Stimulated activated naive CD4-positive, alpha-beta T cell (primary cell): ENCODE results near the gene MPO.

Experiments
- DNase-seq, 6 experiments: peaks; one replicate each; lab custom pipeline; 2025; lab: John Stamatoyannopoulos, UW

MPO gene

DNA sequence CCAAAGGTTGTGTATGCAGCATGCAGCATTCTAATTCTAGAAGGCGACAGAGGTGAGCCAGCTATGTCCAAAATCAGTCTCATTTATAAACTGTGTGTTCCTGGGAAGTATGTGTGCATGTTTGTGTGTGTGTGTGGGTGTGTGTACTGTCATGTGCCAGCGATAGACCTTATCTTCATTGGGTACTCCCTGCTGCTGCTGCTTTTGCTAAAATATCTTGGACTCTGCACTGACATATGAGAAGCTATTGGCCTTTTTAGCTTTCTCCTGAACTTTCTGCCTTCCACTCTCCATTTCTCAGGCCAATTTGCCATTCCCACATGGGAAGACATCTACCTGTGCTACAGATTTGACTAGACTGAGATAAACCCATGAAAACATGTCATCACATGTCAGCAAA, 44.3 kb downstream of the MPO start:
- DNase-seq: no peak

DNA sequence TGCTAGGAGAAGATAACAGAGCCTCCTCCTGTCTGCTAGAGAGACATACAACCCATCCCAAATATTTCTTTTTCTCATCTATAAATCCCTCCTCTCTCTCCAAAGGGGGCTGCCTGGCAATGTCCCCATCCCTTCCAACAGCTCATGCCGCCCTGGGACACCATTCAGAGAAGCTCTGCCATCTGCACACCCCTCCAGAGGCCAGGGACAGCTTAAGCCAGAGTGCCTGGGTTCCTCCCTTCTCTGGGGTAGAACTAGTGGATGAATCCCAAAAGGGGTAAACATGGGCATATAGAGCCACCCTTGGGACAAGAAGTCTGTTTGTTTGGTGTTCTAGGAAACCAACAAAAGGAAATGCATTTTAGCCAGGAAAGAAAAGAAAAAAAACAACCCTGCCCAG, 44.9 kb downstream of the MPO start:
- no peak for DNase-seq

DNA sequence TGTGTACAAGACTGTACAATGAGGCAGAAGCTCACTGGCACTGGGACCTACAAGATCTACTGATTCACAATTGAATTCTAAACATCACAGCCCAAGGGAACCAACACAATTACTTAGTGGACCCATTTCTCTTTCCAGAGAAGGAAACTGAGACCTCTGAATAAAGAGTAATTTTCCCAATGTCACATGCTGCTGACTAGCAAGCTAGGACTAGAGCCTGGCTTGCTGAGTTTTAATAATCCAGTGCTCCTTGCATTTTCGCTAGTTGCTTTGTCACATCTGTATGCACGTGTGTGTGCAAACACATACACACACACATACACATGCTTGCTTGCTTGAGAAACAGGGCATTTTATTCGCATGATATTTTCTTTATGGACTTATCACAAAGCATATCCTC, 46.2 kb downstream of the MPO start:
- no peak for DNase-seq

DNA sequence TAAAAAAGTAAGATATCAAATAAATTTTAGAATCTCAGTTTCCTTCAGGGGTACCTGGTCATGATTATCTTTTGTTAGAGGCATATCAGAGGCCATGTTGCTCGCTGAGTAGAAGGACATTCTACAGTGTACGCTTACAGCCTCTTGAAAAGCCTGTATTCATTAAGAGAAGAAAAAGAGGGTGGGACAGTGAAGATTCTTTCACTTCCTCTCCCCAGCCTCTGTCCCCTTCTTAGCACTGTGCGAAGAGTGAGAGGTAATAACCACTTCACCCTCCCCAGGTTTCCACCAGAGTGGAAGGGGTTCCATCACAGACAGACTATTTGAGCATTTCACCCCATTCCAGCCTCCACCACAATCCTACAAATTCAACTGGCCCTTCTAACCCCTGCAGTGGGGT, 47.2 kb downstream of the MPO start:
- no peak for DNase-seq

DNA sequence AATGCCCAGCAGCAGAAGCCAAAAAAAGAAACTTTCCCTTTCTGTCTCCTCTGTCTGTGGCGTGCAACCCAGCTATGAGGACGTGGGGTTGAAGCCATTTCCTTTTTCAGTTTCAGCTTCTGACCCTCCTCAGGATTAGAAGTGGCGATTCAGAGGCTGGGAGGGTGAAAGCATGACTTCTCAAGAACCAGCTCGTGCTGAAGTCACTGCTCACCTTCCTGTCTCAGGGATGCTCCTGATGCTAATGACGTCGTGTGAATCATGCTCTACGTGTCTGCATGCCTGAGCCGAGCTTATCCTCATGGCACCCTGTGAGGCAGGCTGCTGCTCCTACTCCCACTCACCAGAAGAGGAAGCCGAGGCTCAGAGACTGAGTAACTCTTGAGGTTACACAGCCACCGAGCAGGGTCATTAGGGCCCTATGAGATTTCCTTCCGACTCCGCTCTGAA, 48.0 kb downstream of the MPO start:
- no peak for DNase-seq

DNA sequence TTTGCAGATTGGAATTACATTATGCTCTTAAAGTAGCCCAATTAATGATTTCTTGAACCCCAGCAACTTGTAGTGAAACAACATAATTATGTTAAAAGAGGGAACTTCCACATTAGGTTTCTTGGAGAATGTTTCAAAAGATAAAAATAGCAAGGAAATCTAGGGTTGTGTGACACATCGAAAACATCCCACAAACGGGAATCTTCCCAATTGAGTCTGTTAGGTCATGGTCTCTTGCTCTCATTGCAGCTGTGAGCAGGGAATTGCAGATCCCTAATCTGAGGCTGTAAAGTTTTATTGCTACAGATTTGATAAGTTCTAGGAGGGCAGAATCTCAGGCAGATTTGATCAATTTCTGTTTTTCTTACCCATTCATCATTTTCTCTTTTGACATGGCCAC, 49.1 kb downstream of the MPO start:
- DNase-seq: no peak

DNA sequence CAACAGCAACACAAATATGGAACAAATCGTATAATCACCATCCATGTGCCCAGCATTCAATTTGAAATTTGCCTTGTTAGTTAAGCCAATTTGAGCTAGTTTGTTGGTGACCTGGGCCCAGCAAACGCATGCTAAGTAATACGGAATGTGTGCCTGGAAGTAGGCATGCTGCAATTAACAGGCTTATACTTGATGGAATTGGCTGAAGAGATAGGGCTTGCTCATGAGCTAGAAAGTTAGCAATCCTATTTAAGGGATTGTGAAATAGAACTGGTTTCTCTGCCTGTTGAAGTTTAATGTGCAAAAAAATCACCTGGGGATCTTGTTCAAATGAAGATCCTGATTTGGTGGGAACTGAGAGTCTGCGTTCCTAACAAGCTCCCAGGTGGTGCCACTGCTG, 50.9 kb downstream of the MPO start:
- no peak for DNase-seq

DNA sequence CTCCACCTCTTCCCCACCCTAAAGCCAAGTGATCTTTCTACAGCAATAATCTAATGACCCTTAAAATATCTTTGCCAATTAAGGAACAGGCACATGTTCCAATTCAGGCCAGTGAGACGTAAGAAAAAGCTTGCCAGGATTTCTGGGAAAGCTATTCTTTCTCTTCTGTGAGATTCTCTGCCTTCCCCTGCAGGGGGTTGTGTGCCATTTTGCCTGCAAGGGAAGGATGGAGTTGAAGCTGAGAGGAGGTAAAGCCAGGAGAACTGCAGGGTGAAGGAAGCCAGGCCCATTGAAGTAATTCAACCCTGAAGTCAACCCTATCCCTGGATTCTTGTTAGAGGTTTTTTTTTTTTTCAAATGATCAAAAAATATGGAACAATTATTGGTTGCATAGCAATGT, 51.4 kb downstream of the MPO start:
- DNase-seq: no peak

DNA sequence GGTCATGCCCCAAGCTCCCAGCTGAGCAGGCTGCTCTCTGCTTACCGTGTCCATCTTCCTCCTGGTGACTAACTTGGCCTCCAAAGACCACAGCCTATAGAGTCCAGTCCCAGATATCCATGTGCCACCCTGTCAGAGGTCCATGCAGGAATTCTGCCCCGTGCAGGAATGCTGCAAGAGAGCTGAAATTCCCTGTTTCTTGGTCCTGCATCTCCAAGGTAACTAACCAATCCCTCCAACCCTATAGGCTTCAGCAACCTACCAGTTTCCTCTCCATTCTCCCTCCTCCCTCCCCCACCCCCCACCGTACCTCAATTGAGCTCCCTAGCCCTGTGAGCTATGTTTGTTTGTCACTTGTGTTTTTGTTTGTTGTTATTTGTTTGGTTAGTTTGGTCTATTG, 52.1 kb downstream of the MPO start:
- DNase-seq: no peak

DNA sequence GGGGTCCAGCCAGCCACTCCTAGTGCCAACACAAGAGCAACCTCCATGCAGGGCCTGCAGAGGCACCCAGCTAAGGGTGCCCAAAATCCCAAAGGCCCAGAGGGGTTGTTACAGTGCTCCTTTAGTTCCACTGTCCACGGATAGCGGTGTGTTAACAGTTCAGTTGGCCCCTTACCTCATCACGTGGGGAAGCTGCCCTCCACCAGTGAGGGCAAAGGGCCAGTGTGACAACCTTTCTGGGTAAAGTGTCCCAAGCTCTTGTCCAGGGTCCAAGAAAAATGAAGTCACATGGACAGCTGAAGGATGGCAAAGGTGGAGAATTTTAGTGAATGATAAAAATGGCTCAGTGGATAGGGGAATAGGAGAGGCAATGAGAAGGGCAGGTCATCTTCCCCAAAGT, 53.0 kb downstream of the MPO start:
- no peak for DNase-seq

DNA sequence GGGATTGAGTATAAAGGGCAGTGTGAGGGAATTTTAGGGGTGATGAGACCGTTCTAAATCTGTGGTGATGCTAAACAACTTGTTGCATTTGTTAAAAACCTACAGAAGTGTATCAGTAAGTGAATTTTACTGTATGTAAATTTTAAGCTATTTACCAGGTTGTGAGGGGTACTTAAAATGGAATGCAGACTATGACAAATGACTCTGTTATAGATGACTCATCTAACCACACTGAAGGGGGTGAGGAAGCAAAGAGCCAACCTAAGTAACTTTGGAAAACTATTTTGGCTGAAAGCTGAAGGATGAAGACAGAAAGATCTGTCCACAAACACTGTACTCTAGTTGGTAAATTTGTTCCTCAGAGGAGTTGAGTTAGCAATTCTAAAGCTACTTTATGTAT, 56.4 kb downstream of the MPO start:
- no peak for DNase-seq
